WERI-Rb-1 (cell line): ENCODE measurements around the gene BCR.

ENCODE experiments used
- DNase-seq: peaks from one replicate; pipeline ENCODE4 v3.0.0-alpha.2; 2020
- H3K27ac ChIP-seq: fragments of 250-450 bp; sonication (Bioruptor Pico); 2 replicates; pipeline ENCODE4 v1.5.1; 2020; ENCODE audit warnings: mild to moderate bottlenecking, moderate library complexity
- H3K27me3 ChIP-seq: fragments of 250-450 bp; sonication (Bioruptor Pico); 2 replicates; pipeline ENCODE4 v1.5.1; 2021; ENCODE audit warnings: mild to moderate bottlenecking, low read depth, moderate library complexity; ENCODE audit not compliant: insufficient read depth, severe bottlenecking
- H3K36me3 ChIP-seq: fragments of 250-450 bp; sonication (Bioruptor Pico); 2 replicates; pipeline ENCODE4 v1.5.1; 2020; ENCODE audit warnings: mild to moderate bottlenecking, moderate library complexity
- H3K4me3 ChIP-seq: 2 replicates; pipeline ENCODE4 v1.5.1; 2011; ENCODE audit warnings: low read depth, mild to moderate bottlenecking, control low read depth, low read length
- H3K9me3 ChIP-seq: fragments of 250-450 bp; sonication (Bioruptor Pico); 2 replicates; pipeline ENCODE4 v1.5.1; 2021; ENCODE audit warnings: mild to moderate bottlenecking, moderate library complexity; ENCODE audit not compliant: severe bottlenecking
- TF ChIP-seq, protein P1 (sequence below): IDR thresholded peaks from 2 replicates; pipeline ENCODE4 v1.5.1; 2011; ENCODE audit warnings: low read depth, mild to moderate bottlenecking, control low read depth, inconsistent platforms, low read length

The BCR gene

DNA sequence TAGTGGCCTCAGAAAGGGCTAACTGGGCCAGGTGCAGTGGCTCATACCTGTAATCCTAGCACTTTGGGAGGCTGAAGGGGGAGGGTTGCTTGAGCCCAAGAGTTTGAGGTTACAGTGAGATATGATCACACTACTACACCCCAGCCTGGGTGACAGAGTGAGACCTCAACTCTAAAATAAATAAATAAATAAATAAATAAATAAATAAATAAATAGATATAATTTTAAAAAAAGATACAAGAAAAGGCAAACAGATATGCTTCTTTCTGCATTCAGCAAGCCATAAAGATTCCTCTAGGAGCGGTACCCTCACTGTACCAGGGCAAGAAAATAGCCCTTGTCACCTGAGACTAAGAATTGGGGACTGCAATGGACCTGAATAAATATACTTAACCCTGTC, 37.2 kb upstream of the BCR start:
- H3K27ac ChIP-seq: no peak overlapping the region

DNA sequence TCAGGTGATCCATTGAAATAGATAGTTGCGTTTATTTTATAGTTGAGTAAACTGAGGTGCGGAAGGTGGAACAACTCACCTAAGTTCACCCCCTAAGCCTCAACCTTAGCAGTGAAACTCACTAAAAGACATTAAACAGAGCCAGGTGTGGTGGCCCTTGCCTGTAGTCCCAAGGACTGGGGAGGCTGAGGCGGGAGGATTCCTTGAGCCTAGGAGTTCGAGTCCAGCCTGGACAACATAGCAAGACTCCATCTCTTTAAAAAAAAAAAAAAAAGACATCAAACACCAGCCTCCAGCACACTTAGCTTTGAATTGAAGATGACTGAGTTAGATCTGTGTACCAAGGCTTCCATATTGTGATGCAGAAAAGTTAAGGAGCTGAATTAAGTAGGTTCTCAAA, 35.9 kb upstream of the BCR start:
- TF ChIP-seq, protein P1, sequence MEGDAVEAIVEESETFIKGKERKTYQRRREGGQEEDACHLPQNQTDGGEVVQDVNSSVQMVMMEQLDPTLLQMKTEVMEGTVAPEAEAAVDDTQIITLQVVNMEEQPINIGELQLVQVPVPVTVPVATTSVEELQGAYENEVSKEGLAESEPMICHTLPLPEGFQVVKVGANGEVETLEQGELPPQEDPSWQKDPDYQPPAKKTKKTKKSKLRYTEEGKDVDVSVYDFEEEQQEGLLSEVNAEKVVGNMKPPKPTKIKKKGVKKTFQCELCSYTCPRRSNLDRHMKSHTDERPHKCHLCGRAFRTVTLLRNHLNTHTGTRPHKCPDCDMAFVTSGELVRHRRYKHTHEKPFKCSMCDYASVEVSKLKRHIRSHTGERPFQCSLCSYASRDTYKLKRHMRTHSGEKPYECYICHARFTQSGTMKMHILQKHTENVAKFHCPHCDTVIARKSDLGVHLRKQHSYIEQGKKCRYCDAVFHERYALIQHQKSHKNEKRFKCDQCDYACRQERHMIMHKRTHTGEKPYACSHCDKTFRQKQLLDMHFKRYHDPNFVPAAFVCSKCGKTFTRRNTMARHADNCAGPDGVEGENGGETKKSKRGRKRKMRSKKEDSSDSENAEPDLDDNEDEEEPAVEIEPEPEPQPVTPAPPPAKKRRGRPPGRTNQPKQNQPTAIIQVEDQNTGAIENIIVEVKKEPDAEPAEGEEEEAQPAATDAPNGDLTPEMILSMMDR: no peak
- DNase-seq: no peak
- Histone ChIP-seq H3K4me3 (no peak overlapping the region), H3K36me3 (no peaks in the 10 kb centered on the region), H3K27me3 (no peaks in the 10 kb centered on the region), H3K27ac (no peak overlapping the region), H3K9me3 (no peaks in the 10 kb centered on the region)

More for the DNA sequence above, 37.2 kb upstream of the BCR start:
- H3K27me3 ChIP-seq: no peaks in the 10 kb centered on the region
- no peaks in the 10 kb centered on the region for H3K36me3 ChIP-seq
- H3K4me3 ChIP-seq: no peak overlapping the region
- H3K9me3 ChIP-seq: no peaks in the 10 kb centered on the region
- TF ChIP-seq, protein P1: no peak
- DNase-seq: no peak

DNA sequence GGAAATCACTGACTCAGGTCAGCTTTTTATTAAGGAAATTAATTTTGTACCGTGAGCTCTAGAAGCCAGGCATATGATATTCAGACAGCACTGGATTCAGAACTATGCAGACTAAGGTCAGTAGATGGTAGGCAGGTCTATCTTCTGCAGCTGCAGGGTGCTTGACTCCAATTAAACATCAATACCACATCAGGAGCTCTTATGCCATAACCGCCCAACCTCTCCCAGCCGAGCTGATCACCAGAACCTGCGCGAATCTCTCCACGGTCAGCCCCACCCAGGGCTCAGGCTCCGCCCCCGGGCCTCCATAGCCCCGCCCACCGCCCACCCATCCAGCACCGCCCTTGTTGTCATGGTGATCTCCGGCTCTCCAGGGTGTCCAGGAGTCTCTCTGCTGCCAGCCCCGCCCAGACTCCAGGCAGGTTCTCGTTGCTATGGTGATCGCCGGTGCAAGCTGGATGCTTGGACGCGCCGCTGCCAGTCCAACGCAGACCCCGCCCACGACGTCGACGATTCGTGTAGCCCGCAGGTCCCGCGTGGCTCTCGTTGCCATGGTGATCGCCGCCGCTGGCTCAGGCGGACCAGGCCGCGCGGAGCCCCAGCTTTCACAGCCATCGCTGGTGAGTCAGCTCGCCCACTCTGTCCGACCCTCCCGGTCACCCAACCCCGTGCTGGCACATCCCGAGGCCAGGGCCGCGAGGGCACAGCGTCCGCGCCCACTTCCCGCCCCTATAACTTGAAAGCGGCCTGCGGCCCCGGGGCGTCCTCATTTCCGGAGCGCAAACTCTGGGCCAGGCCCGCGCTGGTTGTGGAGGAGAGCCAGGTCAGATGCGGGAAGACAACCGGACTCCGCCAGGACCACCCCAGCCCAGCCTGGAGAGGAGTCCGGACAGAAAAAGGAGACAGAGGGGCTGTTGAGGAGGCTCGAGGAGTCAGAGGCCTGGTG, 35.1 kb upstream of the BCR start, which contains the start of gene RAB36:
RAB36 (plus strand) TSS at position 546 of the 946 bp plus-strand sequence. CDS start 1,140 bp downstream, outside the sequence.
- Histone ChIP-seq H3K4me3 (no peak within 1 kb of the TSS), H3K27me3 (no peaks in the 10 kb centered on the region)
- DNase-seq: peak; percentile 44

GRCh38 chr22:23145878-23146470, 34.3 kb upstream of the BCR start:
- TF ChIP-seq, protein P1: no peak
- Histone ChIP-seq H3K27ac (no peak overlapping the region), H3K9me3 (no peaks in the 10 kb centered on the region)

More for the DNA sequence above, 35.1 kb upstream of the BCR start, which contains the start of gene RAB36:
- TF ChIP-seq, protein P1: no peak
- no peaks in the 10 kb centered on the region for H3K36me3 ChIP-seq
- H3K27ac ChIP-seq: no peak within 1 kb of the TSS
- H3K9me3 ChIP-seq: no peaks in the 10 kb centered on the region

DNA sequence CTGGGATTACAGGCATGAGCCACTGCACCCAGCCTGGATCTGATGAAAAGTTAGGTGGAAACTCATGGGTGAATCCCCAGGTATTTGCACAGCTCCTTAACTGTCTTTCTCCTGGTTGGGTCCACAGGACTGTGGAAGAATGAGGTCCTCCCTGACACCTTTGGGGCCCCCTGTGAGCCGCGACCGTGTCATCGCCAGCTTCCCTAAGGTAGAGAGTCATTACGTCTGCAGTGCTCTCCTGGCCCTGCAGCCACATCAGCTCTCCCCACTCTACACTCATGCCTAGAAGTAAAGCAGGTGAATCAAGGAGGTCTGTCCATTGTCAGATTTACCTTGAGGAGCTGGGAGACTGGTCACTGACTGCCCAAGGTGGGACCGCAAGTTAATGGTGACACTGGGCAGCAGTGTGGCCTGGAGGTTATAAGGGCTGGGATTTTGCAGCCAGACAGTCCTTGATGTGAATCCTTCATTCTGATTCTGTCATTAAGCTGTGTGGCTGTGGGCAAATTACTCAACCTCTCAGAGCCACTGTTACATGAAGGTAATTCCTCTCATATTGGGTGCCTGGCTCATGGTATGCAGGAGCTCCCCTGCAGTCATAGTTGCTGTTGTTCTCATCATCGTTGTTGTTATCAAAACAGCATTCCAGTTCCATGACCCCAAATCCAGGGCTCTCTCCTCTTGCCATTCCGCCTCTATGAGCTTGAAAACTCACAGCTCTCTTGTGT, 33.7 kb upstream of the BCR start:
- Histone ChIP-seq H3K27me3 (no peaks in the 10 kb centered on the region), H3K27ac (no peak overlapping the region), H3K9me3 (no peaks in the 10 kb centered on the region), H3K4me3 (no peak overlapping the region), H3K36me3 (no peaks in the 10 kb centered on the region)
- TF ChIP-seq, protein P1: no peak
- DNase-seq: no peak

More at GRCh38 chr22:23145878-23146470, 34.3 kb upstream of the BCR start:
- no peak overlapping the region for H3K4me3 ChIP-seq
- no peaks in the 10 kb centered on the region for H3K36me3 ChIP-seq
- H3K27me3 ChIP-seq: no peaks in the 10 kb centered on the region
- no peak for DNase-seq
